Measurements from ENCODE around the gene LIPG.

Gene LIPG

DNA sequence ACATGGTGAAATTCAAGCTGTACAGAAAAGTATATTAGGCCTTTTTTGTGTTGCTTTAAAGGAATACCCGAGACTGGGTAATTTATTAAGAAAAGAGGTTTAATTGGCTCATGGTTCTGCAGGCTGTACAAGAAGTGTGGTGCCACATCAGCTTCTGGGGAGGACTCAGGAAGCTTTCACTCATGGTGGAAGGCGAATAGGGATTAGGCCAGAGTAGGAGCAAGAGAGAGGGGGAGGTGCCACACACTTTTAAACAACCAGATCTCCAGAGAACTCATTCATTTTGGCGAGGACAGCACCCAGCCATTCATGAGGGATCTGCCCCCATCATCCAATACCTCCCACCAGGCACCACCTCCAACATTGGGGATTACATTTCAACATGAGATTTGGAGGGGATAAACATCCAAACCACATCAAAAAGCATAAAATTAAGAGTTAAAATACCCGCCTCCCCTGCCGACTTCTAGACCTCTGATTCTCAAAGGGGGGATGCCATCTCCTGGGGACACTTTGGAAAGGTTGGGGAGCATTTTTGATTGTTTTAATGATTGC, 15.1 kb upstream of the LIPG start:
- DNase-seq (ENCODE audit: low spot score): no peak

DNA sequence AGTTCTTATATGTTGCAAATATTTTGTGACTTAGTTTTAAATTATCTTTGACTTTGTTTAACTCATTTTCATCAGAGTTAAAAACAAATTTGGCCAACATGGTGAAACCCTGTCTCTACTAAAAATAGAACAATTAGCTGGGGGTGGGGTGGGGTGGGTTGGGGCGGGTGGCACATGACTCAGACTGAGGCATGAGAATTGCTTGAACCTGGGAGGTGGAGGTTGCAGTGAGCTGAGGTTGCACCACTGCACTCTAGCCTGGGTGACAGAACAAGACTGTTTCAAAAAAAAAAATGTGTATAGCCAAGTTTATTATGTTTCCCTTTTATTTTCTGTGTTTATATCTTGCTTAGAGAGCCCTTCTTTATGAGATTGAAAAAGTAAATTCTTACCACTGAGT, 14.2 kb upstream of the LIPG start:
- DNase-seq (ENCODE audit: low spot score): no peak

DNA sequence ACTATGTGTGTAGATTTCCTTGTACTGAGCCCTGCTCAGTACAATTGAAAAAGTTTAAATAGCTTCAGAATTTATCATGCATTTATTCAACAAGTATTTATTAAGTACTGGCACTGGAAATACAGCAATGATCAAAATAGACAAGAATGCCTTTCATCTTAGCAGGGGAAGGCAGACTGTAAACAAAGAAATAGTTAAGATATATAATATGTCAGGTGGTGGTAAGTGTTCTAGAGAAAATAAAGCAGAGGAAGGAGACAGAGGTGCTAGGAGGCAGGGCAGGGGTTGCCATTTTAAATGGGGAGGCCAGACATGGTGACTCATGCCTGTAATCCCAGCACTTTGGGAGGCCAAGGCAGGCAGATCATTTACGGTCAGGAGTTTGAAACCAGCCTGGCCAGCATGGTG, 13.6 kb upstream of the LIPG start:
- no peak for DNase-seq (ENCODE audit: low spot score)

DNA sequence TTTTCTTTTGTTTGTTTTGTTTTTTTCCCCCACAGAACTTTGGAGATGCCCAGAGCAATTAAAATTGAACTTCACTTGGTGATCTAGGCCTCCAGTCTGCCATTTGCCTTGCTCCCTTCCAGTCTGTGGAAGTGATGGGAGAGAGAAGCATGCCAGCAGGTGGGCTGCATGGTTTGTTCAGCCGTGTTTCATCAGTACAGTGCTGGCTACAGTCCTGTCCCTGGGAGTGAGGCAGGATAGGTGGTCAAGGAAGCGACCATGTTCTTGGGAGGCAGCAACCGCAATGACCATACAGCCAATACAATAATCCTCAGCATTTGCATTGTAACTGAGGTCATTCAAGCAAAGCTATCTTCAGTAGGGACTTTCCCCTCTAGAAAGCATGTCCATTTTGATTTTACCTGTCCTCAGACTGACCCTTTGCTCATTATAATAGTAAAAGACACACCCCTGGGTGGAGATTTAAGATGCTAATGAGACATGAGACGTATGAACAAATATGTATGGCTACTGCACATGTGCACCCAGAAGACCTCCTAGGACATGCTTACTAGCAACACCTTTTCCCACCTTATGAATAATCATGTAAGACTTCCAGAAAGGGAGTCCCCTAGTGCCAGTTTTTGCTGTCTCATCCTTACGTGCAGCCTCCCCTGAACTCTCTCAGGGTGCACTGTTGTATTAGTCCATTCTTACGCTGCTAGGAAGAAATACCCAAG, 11.1 kb upstream of the LIPG start:
- no peak for DNase-seq (ENCODE audit: low spot score)

DNA sequence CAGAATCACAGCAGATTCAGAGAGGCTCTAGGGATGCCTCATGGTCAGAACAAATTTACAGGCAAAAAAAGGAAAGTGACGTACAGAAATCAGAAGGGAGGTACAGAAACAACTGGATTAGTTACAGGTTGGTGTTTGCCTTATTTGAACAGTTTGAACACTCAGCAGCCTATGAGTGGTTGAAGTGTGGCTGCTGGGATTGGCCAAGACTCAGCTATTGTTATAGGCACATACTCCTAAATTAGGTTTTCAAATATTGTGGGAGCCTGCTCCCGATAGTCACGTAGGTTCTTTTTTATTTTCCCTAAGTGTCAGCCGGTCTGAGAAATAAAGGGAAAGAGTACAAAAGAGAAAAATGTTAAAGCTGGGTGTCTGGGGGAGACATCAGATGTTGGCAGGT, 8.9 kb upstream of the LIPG start:
- DNase-seq (ENCODE audit: low spot score): no peak

DNA sequence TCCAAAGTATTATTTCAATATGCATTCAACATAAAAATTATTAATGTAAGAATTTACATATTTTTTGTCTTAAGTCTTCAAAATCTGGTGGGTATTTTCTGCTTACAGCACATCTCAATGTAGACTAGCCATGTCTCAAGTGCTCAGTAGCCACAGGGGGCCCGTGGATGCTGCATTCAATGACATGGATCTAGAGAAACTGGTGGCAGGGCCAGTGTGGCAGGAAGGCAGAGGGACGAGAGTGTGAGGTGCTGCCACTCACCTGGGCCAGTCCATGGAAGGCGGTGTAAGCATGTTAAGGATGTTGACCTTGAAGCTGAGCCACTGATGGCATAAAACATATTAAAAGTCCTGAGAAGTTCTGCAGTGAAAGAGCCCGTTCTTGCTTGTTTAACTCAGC, 6.2 kb upstream of the LIPG start:
- DNase-seq (ENCODE audit: low spot score): no peak

DNA sequence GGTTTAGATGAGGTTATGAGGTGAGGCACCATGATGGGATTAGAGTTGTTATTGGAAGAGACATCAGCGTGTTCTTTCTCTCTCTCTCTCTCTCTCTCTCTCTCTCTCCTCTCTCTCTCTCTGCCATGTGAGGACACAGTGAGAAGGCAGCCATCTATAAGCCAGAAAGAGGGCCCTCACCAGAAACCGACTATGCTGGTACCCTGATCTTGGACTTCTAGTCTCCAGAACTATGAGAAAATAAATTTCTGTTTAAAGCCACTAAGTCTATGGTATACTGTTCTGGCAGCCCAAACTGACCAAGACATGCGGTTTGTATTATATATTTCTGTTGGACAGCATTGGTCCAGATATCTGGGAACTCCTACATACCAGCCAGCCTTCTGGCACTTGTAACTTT, 3.5 kb upstream of the LIPG start:
- DNase-seq (ENCODE audit: low spot score): no peak

DNA sequence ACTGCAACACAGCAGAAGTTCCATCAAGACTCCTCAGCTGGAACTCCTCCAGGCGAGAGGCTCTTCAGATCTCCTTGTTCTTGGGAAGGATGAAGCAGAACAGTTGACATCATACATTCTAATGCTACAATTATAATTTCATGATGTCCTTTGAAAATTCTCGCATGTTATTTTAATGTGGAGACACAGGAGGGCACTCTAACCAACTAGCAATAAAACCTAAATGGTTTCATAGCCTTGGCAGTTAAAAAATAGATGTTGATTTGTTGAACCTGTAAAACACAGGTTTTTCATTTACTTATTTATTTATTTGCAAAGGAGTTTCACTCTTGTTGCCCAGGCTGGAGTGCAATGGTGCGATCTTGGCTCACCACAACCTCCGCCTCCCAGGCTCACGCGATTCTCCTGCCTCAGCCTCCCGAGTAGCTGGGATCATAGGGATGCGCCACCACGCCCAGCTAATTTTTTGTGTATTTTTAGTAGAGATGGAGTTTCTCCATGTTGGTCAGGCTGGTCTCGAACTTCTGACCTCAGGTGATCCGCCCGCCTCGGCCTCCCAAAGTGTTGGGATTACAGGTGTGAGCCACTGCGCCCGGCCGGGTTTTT, 2.4 kb upstream of the LIPG start:
- peak; percentile 75 for DNase-seq (ENCODE audit: low spot score)

DNA sequence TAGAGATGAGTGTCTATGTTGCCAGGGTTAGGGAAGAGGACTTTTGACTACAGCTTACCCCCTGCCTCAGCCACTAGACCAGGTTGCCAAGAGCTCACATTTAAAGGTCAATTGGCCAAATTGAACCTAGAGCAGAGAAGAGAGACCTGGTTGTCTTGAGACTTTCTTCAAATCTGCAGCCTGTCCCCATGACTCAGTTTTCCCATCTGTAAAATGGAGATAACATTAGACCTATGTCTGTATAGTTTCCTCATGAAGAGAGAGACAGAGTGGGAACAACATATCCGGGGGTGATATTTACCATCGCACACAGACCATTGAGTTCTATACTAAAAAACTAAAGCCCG, 1.6 kb upstream of the LIPG start:
- no peak for DNase-seq (ENCODE audit: low spot score)

DNA sequence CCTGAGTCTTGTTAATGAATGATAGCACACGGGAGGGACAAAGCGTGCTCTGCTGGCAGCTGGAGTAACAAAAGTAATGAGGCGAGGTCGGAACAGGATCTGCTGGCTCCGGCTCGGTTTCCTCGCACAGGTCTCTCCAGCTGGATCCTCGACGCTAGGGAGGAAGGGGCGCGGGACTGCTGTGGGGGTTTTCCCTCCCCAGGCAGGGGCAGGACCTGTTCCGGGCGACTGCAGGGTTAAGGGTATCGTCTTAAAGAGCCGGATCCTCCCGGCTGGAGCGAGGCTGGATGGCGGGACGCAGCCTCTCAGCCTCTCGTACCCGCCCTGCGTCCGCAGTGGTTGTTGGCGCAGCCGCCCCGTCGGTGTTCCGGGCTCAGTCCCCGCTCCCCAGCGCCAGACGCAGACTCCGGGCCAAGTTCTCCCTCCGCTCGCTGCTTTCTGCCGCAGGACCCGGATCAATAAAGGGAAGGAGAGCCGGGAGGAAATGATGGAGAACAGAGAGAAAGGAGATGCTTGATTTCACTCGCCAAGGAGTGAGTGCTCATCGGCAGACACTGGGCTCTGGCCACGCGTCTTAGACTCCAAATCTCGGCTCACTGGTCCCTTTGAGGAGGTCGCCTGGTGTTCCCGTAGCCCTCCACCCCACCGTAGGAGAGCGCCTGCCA, 1.1 kb upstream of the LIPG start:
- peak; percentile 51 for DNase-seq (ENCODE audit: low spot score)

DNA sequence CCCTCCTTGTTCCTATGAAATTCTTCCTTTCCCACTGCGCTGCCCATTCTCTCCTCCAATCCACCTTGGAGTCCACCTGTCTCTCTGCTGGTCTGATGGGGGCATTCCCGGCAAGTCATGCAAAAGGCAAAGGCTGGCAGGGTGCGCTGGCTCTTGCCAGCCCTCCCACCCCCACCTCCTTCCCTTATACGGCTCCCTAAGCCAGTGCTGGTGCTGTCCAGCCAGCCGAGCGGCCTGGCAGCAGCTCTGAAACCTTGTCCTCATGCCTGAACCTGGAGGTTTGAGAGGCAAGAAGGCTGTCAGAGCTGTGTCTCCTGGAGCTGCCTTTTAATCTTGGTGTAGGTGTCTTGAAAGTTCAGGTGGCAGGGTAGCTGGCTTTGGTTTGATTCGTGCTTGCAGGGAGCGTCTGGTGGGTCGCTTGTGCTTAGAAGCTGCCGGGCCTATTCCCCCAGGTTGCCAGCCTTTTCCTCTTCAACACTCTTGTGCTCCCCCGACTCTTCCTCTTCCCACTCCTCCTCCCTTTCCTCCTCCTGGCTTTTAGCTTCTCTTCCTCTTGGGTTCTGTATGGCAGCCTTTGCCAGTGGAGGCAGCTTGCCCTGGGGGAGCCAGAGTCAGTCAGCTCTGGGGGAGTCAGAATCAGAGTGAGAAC, 748 bp downstream of the LIPG start:
- DNase-seq (ENCODE audit: low spot score): no peak

DNA sequence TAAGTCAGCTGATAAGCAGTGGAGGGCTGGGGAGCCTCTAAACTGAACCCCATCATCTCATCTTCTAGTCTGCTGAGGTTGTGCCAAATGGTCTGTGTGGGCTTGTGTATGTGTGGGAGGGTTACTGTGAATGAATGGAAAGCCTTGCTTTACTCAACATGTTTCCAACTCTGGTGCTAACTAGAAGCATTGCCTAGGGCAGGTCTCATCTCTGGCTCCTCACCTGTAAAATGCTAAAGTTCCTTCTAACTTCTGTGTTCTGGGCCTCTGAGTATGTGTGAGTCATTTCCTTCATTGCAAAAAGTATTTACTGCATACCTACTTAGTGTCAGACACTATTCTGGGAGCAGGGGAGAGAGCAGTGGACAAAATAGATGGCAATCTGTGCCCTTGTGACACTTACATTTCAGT, 1.3 kb downstream of the LIPG start:
- no peak for DNase-seq (ENCODE audit: low spot score)

DNA sequence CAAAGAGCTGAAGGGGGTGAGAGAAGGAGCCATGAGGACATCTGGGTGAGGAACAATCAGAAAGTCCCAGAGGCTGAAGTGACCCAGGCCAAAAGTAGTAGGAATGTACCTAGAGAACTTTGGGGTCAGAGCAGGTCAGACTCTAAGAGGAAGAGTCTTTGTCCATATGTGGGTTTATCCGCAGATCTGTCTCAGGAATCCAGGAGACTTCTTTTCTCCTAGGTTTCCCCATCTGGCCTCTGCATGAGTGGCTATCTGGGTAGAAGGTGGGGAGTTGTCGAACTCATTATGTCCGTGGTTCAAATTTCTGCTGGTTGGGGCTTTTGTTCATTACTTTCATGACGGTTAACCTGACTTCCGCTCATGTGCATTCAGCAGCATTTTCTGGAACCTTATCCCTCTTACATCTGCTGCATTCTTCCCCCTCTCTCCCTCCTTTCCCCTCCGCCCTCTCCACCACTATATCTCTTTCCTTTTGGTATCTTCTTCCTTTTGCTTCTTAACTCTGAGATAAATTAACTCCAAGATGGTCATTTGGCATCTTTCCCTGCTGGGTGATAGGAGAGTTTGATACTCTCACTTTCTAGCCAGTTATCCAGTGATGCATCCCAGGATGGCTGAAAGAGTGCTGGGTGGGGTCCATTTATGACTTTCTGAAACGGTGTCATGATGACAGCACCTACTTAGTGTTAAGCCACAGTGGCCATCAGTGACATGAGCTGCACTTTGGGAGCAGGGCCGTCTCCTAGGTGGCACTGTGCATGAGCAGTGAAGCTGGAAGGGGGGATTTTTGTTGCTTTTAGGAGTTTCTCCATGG, 2.1 kb downstream of the LIPG start:
- no peak for DNase-seq (ENCODE audit: low spot score)

DNA sequence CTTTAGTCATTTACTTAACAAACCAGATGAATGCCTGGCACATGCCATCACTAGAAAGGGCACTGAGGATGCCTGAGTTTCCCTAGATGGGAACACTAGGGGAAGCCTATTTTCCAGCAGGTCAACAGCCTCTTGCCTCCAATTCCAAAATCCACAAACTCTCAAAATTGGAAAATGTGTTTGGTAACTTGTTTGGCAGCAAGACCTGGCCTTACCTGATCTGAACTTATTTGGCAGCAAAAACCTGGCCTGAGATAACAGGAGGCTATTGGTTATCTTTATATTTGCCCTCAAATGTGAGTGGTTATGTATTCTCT, 2.6 kb downstream of the LIPG start:
- DNase-seq (ENCODE audit: low spot score): no peak

DNA sequence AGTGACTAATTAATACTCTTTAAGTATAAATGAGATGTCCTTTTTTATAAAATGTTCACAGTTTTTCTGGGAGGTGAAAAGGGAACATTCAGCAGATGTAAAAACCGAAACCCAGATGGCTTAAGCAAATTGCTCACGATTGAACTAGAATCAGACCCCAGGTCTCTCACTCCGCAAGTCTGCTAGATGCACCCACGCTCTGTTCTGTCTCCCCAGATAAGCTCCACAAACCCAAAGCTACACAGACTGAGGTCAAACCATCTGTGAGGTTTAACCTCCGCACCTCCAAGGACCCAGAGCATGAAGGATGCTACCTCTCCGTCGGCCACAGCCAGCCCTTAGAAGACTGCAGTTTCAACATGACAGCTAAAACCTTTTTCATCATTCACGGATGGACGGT, 3.2 kb downstream of the LIPG start:
- no peak for DNase-seq (ENCODE audit: low spot score)

DNA sequence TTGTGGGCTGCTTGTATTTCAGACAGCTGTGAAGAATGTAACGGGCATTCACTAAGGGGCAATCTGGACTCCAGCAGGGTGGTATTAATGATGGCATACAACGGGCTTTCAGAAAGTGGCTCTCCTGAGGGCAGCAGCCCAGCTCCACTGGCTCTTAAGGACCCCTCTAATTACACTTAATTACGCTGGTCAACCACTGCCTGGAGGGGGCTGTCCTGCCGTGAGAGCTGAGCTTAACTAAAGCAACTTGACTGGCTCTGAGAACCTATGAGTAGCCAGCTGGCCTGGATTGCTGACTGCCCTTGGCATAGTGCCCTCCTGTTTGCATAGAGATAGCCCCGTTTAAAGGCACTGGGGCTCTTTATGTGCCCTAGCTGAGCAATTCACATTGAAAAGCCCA, 3.8 kb downstream of the LIPG start:
- peak; percentile 38 for DNase-seq (ENCODE audit: low spot score)

DNA sequence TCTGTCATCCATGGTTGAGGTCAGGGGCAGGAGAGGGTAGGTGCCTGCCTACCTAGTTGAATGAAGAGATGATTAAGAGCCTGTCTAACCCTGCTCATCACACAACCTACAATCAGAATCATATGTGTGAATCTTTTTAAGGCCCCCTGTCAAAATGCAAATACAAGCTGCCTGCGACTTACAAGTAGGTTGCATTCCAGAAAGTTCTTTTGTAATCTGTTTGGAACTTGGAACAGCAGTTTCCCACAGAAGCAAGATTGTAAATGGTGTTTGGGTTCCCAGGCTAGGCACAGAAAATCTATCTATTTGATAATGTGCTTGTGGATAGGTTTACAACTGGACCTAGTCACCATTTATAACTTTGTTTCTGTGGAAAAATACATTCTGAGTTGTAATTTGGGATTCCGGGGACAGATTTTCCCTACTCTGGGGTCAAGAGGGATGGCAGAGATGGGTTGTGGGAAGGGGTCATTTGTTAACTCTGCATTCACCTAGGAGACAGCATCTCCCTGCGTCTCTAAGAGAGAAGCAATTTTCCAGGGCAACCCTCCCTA, 4.4 kb downstream of the LIPG start:
- no peak for DNase-seq (ENCODE audit: low spot score)

DNA sequence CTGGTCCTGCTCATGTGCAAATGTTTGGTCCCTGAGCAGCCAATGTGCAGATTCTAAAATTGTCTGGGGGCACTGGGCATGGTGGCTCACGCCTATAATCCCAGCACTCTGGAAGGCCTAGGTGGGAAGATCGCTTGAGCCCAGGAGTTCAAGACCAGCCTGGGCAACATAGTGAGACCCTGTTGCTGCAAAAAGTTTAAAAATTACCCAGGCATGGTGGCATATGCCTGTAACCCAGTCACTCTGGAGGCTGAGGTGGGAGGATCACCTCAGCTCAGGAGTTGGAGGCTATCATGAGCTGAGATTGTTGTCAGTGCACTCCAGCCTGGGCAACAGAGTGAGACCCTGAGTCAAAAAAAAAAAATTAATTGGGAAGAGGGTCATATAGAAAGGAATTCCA, 5.1 kb downstream of the LIPG start:
- no peak for DNase-seq (ENCODE audit: low spot score)

DNA sequence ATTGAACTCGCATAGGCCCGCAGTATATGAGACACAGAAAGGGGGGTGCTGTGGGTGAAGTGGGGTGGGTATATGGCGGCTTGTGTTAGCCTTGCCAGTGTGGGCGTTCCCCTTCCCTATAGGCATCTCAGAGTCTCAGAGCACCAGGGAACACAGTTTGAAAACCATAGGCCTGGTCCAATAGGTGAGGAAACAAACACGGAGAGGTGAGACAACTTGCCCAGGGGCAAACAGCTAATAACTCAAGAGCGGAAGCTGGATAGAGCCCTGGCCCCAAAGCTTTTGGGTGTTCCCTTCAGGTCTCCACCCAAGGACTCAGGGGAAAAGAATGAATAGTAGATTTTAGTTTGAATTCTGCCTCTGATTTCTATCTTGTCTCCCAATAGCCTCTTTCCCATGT, 7.9 kb downstream of the LIPG start:
- DNase-seq (ENCODE audit: low spot score): no peak

DNA sequence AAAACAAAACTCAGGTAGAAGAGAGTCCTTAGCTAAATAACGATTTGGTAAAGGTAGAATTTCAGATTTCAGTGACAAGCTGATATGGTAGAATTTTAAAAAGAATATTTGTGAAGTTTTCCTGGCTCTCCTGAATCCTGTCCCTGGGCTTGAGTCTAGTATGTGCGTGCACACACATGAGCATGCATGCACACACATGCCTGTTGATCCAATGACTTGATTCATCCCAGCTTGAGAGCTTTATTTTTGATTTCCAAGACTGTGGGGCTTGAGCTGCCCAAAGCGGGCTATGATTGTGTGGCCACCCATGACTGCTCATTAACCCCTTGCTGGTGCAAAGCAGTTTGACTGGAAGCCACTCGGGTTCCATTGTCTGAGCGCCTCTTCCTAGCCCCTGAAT, 9.0 kb downstream of the LIPG start:
- no peak for DNase-seq (ENCODE audit: low spot score)

DNA sequence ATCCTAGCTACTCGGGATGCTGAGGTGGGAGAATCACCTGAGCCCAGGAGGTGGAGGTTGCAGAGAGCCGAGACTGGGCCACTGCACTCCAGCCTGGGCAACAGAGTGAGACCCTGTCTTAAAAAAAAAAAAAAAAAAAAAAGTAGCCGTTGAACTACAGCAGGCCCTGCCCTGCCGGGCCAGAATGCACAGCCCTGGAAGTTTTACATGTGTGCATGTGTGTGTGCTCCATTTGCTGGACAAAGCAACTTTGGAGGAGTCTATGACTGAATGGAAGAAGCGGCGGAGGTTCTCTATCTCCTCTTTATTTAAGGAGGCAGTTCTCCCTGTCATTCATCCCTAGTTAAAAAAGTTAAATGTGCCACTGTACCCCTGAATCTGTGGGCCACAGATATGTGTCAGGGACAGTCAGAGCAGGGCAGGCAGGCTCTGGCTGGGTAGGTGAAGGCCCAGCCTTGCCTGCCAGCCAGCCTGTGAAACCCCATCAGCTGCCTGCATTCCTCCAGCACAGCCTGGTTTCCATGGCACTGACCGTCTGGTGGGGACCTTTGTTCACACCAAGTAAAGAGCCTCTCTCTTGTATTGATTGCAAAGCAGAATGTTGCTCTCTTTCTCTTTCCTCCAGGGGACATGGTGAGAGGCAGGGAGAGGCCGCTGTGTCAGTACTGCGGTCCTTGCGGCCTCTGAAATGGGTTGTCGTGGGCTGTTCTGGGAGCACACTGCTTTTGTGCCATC, 10.9 kb downstream of the LIPG start:
- no peak for DNase-seq (ENCODE audit: low spot score)

All from GM03348 (cell line).